ENCODE measurements around the gene BMPR1A. TPM values are rescaled to one million over a fixed set of nuclear protein-coding genes. Genes with fewer than 3 reads are reported as not detected.

BMPR1A gene
- total and polyA plus RNA-seq, 2 of the 4 experiments (the other 2 are of a cell fraction), result 15.9 to 93.7 TPM

- Histone ChIP-seq H3K27ac (ENCODE audit: insufficient read depth, low read length) (no peak overlapping the region), H2BK15ac (ENCODE audit: low read depth, low read length) (no peak overlapping the region), H3K14ac (replicated peaks; ENCODE audit: low read depth, low read length) (0 out of 2 replicates have a peak overlapping the region, but pooled peaks have one; percentile 21), H3K56ac (ENCODE audit: extremely low read depth, insufficient read depth, low read length) (no peak overlapping the region), H3K4me2 (ENCODE audit: low read depth, low read length) (no peak overlapping the region), H4K8ac (ENCODE audit: low read depth in 2 of 2, low read length in 2 of 2) (no peak overlapping the region), H3K18ac (ENCODE audit: low read depth, low read length) (no peak overlapping the region), H4K20me1 (ENCODE audit: insufficient read depth, low read length) (peaks cover 64% of the 10 kb centered on the region), H2BK20ac (ENCODE audit: low read depth, low read length) (no peak overlapping the region), H4K5ac (ENCODE audit: low read depth, low read length) (no peak overlapping the region), H3K36me3 (ENCODE audit: control insufficient read depth, insufficient read depth, low read length) (no peaks in the 10 kb centered on the region), H2BK5ac (ENCODE audit: low read depth, low read length, poor library complexity, severe bottlenecking) (no peak overlapping the region), H3K4ac (ENCODE audit: low read depth, low read length) (no peak overlapping the region), H3K4me3 (ENCODE audit: insufficient read depth, low read depth, low read length) (no peak overlapping the region), H3K79me1 (ENCODE audit: low read depth in 1 of 2, low read length in 2 of 2) (peaks cover 28 to 62% of the 10 kb centered on the region in 2 experiments), H2AK9ac (replicated peaks; ENCODE audit: low read depth, low read length, poor library complexity) (no peak overlapping the region), H2AFZ (replicated peaks; ENCODE audit: low read length, poor library complexity) (no peak overlapping the region), H2BK120ac (ENCODE audit: low read depth, low read length) (no peak overlapping the region), H3K4me1 (ENCODE audit: control insufficient read depth, insufficient read depth, low read length) (peaks cover 6% of the 10 kb centered on the region), H3K9me3 (ENCODE audit: control insufficient read depth, insufficient read depth, low read length) (no peaks in the 10 kb centered on the region), H3K9ac (ENCODE audit: low read depth, low read length) (no peak overlapping the region), H2AK5ac (ENCODE audit: low read depth, low read length) (no peak overlapping the region), H3K9me1 (ENCODE audit: insufficient read depth, low read length) (peaks cover 20% of the 10 kb centered on the region), H4K91ac (ENCODE audit: insufficient read depth, low read depth, low read length) (no peak overlapping the region), H3K23ac (ENCODE audit: low read depth, low read length) (0 out of 2 replicates have a peak overlapping the region, but pooled peaks have one; percentile 48), H3K27me3 (ENCODE audit: control insufficient read depth, insufficient read depth, low read length) (no peaks in the 10 kb centered on the region)
- dilution Hi-C loops (cut with HindIII; ENCODE audit: low sequenced_read_pairs, unreplicated experiment) (no loop called here), in situ Hi-C loops (cut with MboI; ENCODE audit: low sequenced_read_pairs) (no loop called here), intact Hi-C loops (cut with micrococcal nuclease) (no loop called here)
- no TSS peak for BruUV-seq (replicated peaks)
- WGBS, 2 experiments (ENCODE audit: extremely low coverage in 2 of 2, insufficient read length in 1 of 2), result no CpG with 5 or more reads among the region's 2 CpGs
- CTCF ChIA-PET, result interaction anchor here (0.5 to 1.1 kb wide), 3 partner anchors 15 to 185 kb away, joined by 3 to 4 read pairs (median 3); no protein-coding TSS in a partner anchor
- ATAC-seq (ENCODE audit: low read depth) (no peak), DNase-seq (no peak)
- TF ChIP-seq SMC3 (IDR thresholded peaks at IDR 0.05; ENCODE audit: low read depth, low read length), result no peak
- no peak for TF ChIP-seq NFE2L2 (IDR thresholded peaks at IDR 0.05; ENCODE audit: low read depth, low read length)
- no peak for TF ChIP-seq RCOR1 (IDR thresholded peaks at IDR 0.05; ENCODE audit: insufficient replicate concordance, low read length)
- TF ChIP-seq MXI1 (IDR thresholded peaks at IDR 0.05; ENCODE audit: borderline replicate concordance, low read depth, low read length), result no peak
- no peak for TF ChIP-seq POLR2A (IDR thresholded peaks at IDR 0.05; ENCODE audit: low read depth, low read length)
- POLR2A ChIA-PET (ENCODE audit: unreplicated experiment), result no interaction called here
Measured at GRCh38 chr10:86770412-86770960, 14.1 kb downstream of the BMPR1A start.
